ENCODE results near the gene CD300LD.

The CD300LD gene

GRCh38 chr17:74543406-74543805 lies 48.7 kb downstream of the CD300LD start:
- no peak for DNase-seq

GRCh38 chr17:74542727-74543383 lies 49.2 kb downstream of the CD300LD start:
- no peak for DNase-seq

DNA sequence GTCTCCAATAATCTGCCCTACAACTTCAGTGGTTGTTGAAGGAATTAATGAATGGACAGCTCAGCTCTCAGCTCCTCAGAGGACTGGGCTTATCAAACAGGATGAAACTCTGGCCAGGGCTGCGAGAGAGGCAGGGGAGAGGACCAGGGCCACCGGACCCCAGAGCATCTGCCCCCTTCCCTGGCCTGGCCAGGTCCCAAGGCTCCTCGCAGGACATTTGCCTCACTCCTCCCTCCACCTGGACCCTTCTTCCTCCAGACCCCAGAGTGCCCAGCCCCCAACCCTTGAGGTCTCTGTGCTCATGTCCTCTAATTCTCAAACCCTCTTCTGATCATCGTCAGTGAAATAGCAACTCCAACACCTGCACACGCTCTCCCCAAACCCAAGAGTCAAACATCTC lies 49.9 kb downstream of the CD300LD start:
- no peak for DNase-seq

DNA sequence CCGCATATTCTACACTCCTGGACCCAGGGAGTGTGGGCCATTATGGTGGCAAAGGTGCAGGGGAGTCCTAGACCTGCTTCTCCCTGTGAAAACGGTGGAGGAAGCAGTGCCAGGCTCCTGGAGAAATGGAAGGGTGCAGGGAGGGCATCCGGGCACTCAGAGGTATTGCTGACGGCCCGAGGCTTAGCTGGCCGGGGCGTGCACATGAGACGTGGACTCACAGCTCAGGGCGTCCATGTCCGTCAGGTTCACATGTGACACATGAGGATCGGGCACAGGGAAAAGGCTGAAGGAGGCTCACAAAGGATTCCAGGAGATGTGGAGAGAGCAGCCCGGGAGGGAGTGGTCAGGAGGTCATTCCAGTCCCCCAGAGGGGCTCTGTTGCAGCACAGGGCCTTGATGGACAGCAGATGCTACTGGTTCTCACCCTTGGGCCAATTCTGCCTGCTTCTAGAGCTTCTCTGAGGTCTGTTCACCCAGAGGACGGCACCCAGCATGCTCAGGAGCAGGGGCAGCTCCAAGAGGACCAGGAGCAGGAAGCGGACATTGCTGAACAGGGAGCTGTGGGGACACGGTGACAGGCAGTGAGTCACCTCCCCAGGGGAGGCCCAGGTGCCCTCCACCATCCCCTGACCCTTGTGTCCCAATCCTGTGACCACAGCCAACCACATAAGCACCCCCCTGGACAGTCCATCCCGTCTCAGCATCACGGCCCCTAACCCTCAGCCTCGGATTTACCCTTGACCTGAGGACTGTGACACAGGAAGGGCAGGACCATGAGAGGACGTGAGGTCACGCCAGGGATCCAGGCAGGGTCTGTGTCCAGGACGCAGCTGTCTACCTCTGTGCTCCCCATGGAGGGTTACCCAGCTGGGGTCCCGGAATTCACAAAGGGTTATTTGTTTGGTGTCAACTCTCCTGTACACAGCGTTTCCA lies 50.6 kb downstream of the CD300LD start:
- DNase-seq, result no peak

DNA sequence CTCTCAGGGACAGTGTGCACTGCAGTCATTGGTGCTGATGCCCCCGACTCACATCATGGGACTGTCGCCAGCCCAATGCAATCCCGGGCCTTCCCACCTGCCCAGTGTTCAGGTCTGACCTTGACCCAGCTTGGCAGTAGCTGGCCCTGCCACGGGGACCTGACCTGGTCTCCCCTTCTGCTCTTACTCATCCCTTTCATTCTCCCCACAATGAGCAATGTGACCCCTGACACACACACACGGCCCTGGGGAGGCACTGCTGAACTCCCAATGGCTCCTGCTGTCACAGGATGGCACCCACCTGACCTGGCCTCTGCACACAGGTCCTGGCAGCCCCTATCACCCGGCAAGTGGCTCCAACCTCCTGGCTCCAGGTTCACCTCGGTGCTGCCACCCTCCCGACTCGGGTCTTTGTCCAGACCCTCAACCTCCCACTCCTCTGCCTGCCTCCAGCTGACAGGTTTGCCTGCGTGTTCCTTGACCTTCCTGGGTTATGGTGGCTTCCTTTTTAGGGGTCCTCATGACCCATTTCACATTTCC lies 52.7 kb downstream of the CD300LD start:
- DNase-seq, result no peak

DNA sequence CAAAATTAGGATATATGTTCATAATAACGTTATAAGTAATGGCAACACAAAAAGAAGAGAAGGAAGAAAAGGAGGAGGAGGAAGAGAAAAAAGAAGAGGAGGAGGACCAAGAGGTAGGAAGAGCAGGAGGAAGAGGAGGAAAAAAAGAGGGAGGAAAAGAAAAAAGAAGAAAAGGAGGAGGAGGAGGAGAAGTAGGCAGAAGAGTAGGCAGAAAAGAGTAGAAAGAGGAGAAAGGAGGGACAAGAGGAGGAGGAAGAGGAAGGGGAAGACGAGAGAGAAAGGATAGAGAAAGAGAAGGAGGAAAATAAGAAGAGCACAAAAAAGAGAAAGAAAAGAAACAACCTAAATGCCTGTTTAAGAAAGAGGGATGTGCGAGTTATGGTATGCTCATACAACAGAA lies 55.2 kb downstream of the CD300LD start:
- DNase-seq, result no peak

DNA sequence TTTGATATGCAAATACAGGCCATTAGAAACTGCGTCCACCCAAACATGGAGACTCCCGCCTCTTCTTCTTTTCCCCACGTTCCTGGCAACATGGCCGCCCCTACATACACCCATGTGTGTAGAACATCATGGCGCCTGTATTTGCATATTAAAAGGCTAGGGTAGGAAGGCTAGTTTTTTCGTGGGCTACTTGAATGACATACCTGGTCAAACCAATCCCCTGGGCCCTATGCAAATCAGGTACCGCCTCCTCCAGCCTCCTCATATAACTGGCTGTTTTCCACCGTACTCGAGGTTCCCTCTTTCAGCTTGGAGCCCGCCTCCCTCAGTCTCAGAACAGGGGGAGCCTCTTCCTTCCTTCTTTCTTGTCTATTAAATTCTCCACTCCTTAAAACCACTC lies 60.0 kb downstream of the CD300LD start:
- DNase-seq, result no peak

DNA sequence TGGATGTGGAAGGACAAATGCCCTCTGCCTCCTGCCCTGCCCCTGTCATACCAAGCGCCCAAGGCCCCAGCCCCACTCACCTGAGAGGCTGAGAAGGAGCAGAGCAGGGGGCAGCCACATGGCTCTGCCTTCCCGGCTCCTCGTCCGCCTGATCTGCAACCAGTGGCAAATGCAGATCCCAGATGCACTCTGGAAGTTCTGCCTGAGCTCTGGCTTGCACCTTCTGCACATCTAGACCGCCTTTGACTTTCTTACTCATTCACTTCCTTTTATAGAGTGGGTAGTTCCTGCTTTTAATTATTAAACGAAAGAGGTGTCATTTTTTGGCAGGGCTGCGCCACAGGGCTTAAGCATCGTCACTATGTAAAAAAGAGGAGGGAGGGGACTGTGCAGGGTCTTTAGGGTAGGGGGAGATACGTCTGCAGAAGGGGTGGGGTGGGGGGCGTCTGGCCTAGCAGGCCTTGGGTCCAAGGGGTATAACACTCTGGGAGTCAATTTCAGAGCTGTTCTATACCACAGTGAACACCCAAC lies 60.8 kb downstream of the CD300LD start, which contains the start of gene CD300LB:
Gene CD300LB, minus strand, starts transcription at position 245 of the 531 bp plus-strand sequence. Its CDS starts 125 bp downstream, at position 120.
- DNase-seq, result no peak

GRCh38 chr17:74530831-74531150 lies 61.3 kb downstream of the CD300LD start:
- no peak for DNase-seq
